Brain microvascular endothelial cell (primary cell): Measurements from ENCODE around the gene DDX39B.
"Not testable (repeated sequence)": the region's sequence is repeated elsewhere in the genome, so short reads cannot be mapped to it uniquely, and the experiment has no call there.

ENCODE experiments used
- DNase-seq: peaks from one replicate; pipeline ENCODE4 v3.0.0-alpha.2; 2020
- H3K27ac ChIP-seq: fragments of 250-450 bp; sonication (Bioruptor Pico); 2 replicates; pipeline ENCODE4 v1.5.1; 2020; ENCODE audit warnings: mild to moderate bottlenecking, moderate library complexity
- H3K27me3 ChIP-seq: fragments of 250-450 bp; sonication (Bioruptor Pico); replicated peaks from 2 replicates; pipeline ENCODE4 v1.5.1; 2020; ENCODE audit warnings: mild to moderate bottlenecking
- H3K36me3 ChIP-seq: fragments of 250-450 bp; sonication (Bioruptor Pico); replicated peaks from 2 replicates; pipeline ENCODE4 v1.5.1; 2020; ENCODE audit warnings: mild to moderate bottlenecking
- H3K4me3 ChIP-seq: 2 replicates; pipeline ENCODE4 v1.5.1; 2011; ENCODE audit warnings: low read depth, mild to moderate bottlenecking, control low read depth, low read length, moderate library complexity
- CTCF ChIP-seq: IDR thresholded peaks from 2 replicates; pipeline ENCODE4 v1.5.1; 2011; ENCODE audit warnings: low read depth, mild to moderate bottlenecking, moderate library complexity, low read length, control low read depth, inconsistent platforms; ENCODE audit errors: missing control alignments
- in situ Hi-C: cut with HindIII; loops from 2 replicates; pipeline ENCODE4 v1.10.0; 2017; ENCODE audit warnings: low sequenced_read_pairs, low pct_ligation_motif_present

DDX39B gene

GRCh38 chr6:31556307-31556706, 14.5 kb upstream of the DDX39B start:
- in situ Hi-C loops, result no loop called here
- TF ChIP-seq CTCF, result no peak
- Histone ChIP-seq H3K4me3 (no peak overlapping the region), H3K27ac (no peak overlapping the region), H3K36me3 (peaks cover 22% of the 10 kb centered on the region), H3K27me3 (no peaks in the 10 kb centered on the region)
- DNase-seq, result no peak

- H3K4me3 ChIP-seq, H3K27ac ChIP-seq, in situ Hi-C loops, H3K27me3 ChIP-seq: not testable (repeated sequence)
- H3K36me3 ChIP-seq, result peaks cover 18% of the 10 kb centered on the region
- peak; percentile 54 for DNase-seq
- TF ChIP-seq CTCF, result peak; percentile 72
These were observed 9.6 kb upstream of the DDX39B start for GRCh38 chr6:31551371-31551770.

- H3K36me3 ChIP-seq, result peaks cover 15% of the 10 kb centered on the region
- TF ChIP-seq CTCF, result no peak
- DNase-seq, result no peak
- no peak overlapping the region for H3K4me3 ChIP-seq
- H3K27me3 ChIP-seq, result no peaks in the 10 kb centered on the region
- no peak overlapping the region for H3K27ac ChIP-seq
- in situ Hi-C loops, result no loop called here
These were observed 6.7 kb upstream of the DDX39B start for GRCh38 chr6:31548544-31548873.

- no peaks in the 10 kb centered on the region for H3K27me3 ChIP-seq
- in situ Hi-C loops, result no loop called here
- H3K36me3 ChIP-seq, result peaks cover 11% of the 10 kb centered on the region
- peak overlapping the region; percentile 75 for H3K27ac ChIP-seq
- no peak for TF ChIP-seq CTCF
- DNase-seq, result no peak
- peak overlapping the region; percentile 57 for H3K4me3 ChIP-seq
These were observed 6.1 kb upstream of the DDX39B start for GRCh38 chr6:31547727-31548543.

GRCh38 chr6:31546958-31547726, 5.3 kb upstream of the DDX39B start, which contains the start of gene NFKBIL1:
TSS of gene NFKBIL1 (plus strand) at chr6:31547608. CDS start at chr6:31547695, 87 bp downstream.
- peak; percentile 96 for DNase-seq
- TF ChIP-seq CTCF, result no peak
- in situ Hi-C loops, result no loop called here
- Histone ChIP-seq H3K27ac (peak within 1 kb of the TSS; percentile 75), H3K36me3 (peaks cover 11% of the 10 kb centered on the region), H3K4me3 (peak within 1 kb of the TSS; percentile 57), H3K27me3 (no peaks in the 10 kb centered on the region)
